ENCODE measurements around the gene TMPRSS7.
A peak's percentile ranks its signal among the peaks of the same experiment; 100 is the strongest.

- TF ChIP-seq CTCF (IDR thresholded peaks at IDR 0.05 in 8 of 11, conservative IDR thresholded peaks at IDR 0.05 in 3 of 11) (peak in 3 of 11 experiments; percentile 6 to 9 (median 8)), POLR2A (IDR thresholded peaks at IDR 0.05) (no peak)
These were observed 51.7 kb downstream of the TMPRSS7 start, which contains the start of gene C3orf52 for GRCh38 chr3:112086076-112086854.
